ENCODE data around the gene ZNF566.
"Not testable (repeated sequence)": the region's sequence is repeated elsewhere in the genome, so short reads cannot be mapped to it uniquely, and the experiment has no call there.

ZNF566 gene

GRCh38 chr19:36489118-36489919, at the start of gene ZNF566:
Gene ZNF566 (minus strand): TSS chr19:36489561. CDS start chr19:36476557, 13,004 bp downstream.
- peak; percentile 82 for DNase-seq (ENCODE audit: low read depth)

GRCh38 chr19:36528921-36529518, 39.7 kb upstream of the ZNF566 start:
- peak; percentile 3 for DNase-seq (ENCODE audit: low read depth)

GRCh38 chr19:36528194-36528920, 39.0 kb upstream of the ZNF566 start, which contains the start of gene ZNF260:
Gene ZNF260 (minus strand): TSS chr19:36528271. CDS start chr19:36515238, 13,033 bp downstream.
- DNase-seq (ENCODE audit: low read depth), result peak; percentile 84

- no peak for DNase-seq (ENCODE audit: low read depth)
Observed at GRCh38 chr19:36527873-36528193, 38.5 kb upstream of the ZNF566 start.

- no peak for DNase-seq (ENCODE audit: low read depth)
Observed at GRCh38 chr19:36527341-36527740, 38.0 kb upstream of the ZNF566 start.

GRCh38 chr19:36526581-36526980, 37.2 kb upstream of the ZNF566 start:
- no peak for DNase-seq (ENCODE audit: low read depth)

GRCh38 chr19:36524617-36525016, 35.3 kb upstream of the ZNF566 start:
- no peak for DNase-seq (ENCODE audit: low read depth)

GRCh38 chr19:36514012-36514612, 24.8 kb upstream of the ZNF566 start:
- DNase-seq (ENCODE audit: low read depth), result no peak

GRCh38 chr19:36508325-36508724, 19.0 kb upstream of the ZNF566 start:
- no peak for DNase-seq (ENCODE audit: low read depth)

- no peak for DNase-seq (ENCODE audit: low read depth)
Observed at GRCh38 chr19:36501973-36502372, 12.6 kb upstream of the ZNF566 start.

GRCh38 chr19:36497001-36497400, 7.6 kb upstream of the ZNF566 start:
- DNase-seq (ENCODE audit: low read depth), result no peak

- not testable (repeated sequence) for DNase-seq (ENCODE audit: low read depth)
Observed at GRCh38 chr19:36492689-36493453, 3.5 kb upstream of the ZNF566 start.

GRCh38 chr19:36490846-36491245, 1.5 kb upstream of the ZNF566 start:
- not testable (repeated sequence) for DNase-seq (ENCODE audit: low read depth)

- DNase-seq (ENCODE audit: low read depth), result peak; percentile 37
Observed at GRCh38 chr19:36489920-36490415, 607 bp upstream of the ZNF566 start.

- no peak for DNase-seq (ENCODE audit: low read depth)
Observed at GRCh38 chr19:36488846-36489117, 579 bp downstream of the ZNF566 start.

- DNase-seq (ENCODE audit: low read depth), result no peak
Observed at GRCh38 chr19:36488118-36488845, 1.1 kb downstream of the ZNF566 start.

GRCh38 chr19:36483653-36484052, 5.7 kb downstream of the ZNF566 start:
- no peak for DNase-seq (ENCODE audit: low read depth)

- no peak for DNase-seq (ENCODE audit: low read depth)
Observed at GRCh38 chr19:36482876-36483275, 6.5 kb downstream of the ZNF566 start.

- DNase-seq (ENCODE audit: low read depth), result no peak
Observed at GRCh38 chr19:36460046-36460445, 29.3 kb downstream of the ZNF566 start.

GRCh38 chr19:36456831-36457230, 32.5 kb downstream of the ZNF566 start:
- no peak for DNase-seq (ENCODE audit: low read depth)

GRCh38 chr19:36449059-36449670, 40.2 kb downstream of the ZNF566 start:
- no peak for DNase-seq (ENCODE audit: low read depth)
